H1 (cell line): ENCODE data around the gene CDK5RAP3. TPM values are rescaled to one million over a fixed set of nuclear protein-coding genes. Genes with fewer than 3 reads are reported as not detected.

Source experiments
- CTCF ChIA-PET: fragments of 300-600 bp; sonication (Branson Sonifier 250); formaldehyde crosslinking; loops from one replicate; lab custom pipeline; 2021; ENCODE audit not compliant: partially characterized antibody; lab: Charles Lee
- POLR2A ChIA-PET: fragments of 300-600 bp; sonication (Branson Sonifier 250); formaldehyde crosslinking; loops from one replicate; lab custom pipeline; 2021; ENCODE audit warnings: inconsistent platforms; ENCODE audit not compliant: partially characterized antibody; lab: Charles Lee
- DNase-seq, 2 experiments: peaks; one replicate each; pipeline versions ENCODE4 v3.0.0 to v3.0.0-alpha.2; 2010 to 2022; ENCODE audit warnings: low spot score in 2 of 2, low read depth in 1 of 2, mixed read lengths in 1 of 2
- FAIRE-seq: peaks from 2 replicates; lab custom pipeline; 2011; peaks lifted over from hg19 to GRCh38; lab: Jason Lieb, UNC
- H2AFZ ChIP-seq: 2 replicates; pipeline ENCODE4 v1.8.1; 2012; ENCODE audit warnings: low read length, inconsistent platforms
- H2AK5ac ChIP-seq: 2 replicates; pipeline ENCODE4 v1.6.1; 2013; ENCODE audit warnings: low read depth, low read length
- H2BK120ac ChIP-seq: replicated peaks from 2 replicates; pipeline ENCODE3; 2013; ENCODE audit warnings: low read depth, low read length, inconsistent platforms
- H2BK12ac ChIP-seq: 2 replicates; pipeline ENCODE4 v1.6.1; 2013; ENCODE audit warnings: low read depth, low read length
- H2BK15ac ChIP-seq: 2 replicates; pipeline ENCODE4 v1.6.1; 2013; ENCODE audit warnings: low read length
- H2BK20ac ChIP-seq: 2 replicates; pipeline ENCODE4 v1.6.1; 2013; ENCODE audit warnings: low read length
- H2BK5ac ChIP-seq: 2 replicates; pipeline ENCODE4 v1.6.1; 2013; ENCODE audit warnings: low read depth, low read length
- H3K14ac ChIP-seq: 2 replicates; pipeline ENCODE4 v1.6.1; 2013; ENCODE audit warnings: inconsistent platforms; ENCODE audit not compliant: insufficient read length
- H3K18ac ChIP-seq: 2 replicates; pipeline ENCODE4 v1.6.1; 2013; ENCODE audit warnings: low read length; ENCODE audit errors: extremely low read depth
- H3K23ac ChIP-seq: 2 replicates; pipeline ENCODE4 v1.6.1; 2013; ENCODE audit warnings: inconsistent platforms; ENCODE audit not compliant: insufficient read length
- H3K23me2 ChIP-seq: 2 replicates; pipeline ENCODE4 v1.6.1; 2013; ENCODE audit warnings: low read depth, low read length
- H3K27ac ChIP-seq: 2 replicates; pipeline ENCODE4 v1.6.1; 2011; ENCODE audit warnings: low read depth, low read length, inconsistent platforms
- H3K27me3 ChIP-seq, 4 experiments: replicated peaks in 1 of 4; 1 replicate in 1 of 4; 2 replicates in 3 of 4; pipeline versions ENCODE4 v1.6.1 to v1.8.1; 2011 to 2013; ENCODE audit warnings: low read length in 3 of 4, mild to moderate bottlenecking in 3 of 4, inconsistent platforms in 2 of 4, mixed read lengths in 2 of 4, moderate library complexity in 1 of 4; ENCODE audit not compliant: control insufficient read depth in 3 of 4, insufficient read depth in 3 of 4; ENCODE audit errors: extremely low read depth in 1 of 4
- H3K36me3 ChIP-seq, 4 experiments: 2 replicates each; pipeline versions ENCODE4 v1.6.1 to v1.8.1; 2011 to 2013; ENCODE audit warnings: mild to moderate bottlenecking in 4 of 4, low read length in 3 of 4, moderate library complexity in 2 of 4, control low read depth in 1 of 4, inconsistent platforms in 1 of 4; ENCODE audit not compliant: insufficient read depth in 4 of 4, control insufficient read depth in 2 of 4
- H3K4ac ChIP-seq: replicated peaks from 2 replicates; pipeline ENCODE3; 2013; ENCODE audit warnings: low read length, low read depth, mixed read lengths, inconsistent platforms; ENCODE audit not compliant: insufficient read length
- H3K4me1 ChIP-seq, 4 experiments: replicated peaks in 1 of 4; 1 replicate in 1 of 4; 2 replicates in 3 of 4; pipeline versions ENCODE4 v1.6.1 to v1.8.1; 2011 to 2013; ENCODE audit warnings: low read length in 3 of 4, inconsistent platforms in 2 of 4, mixed read lengths in 1 of 4; ENCODE audit not compliant: insufficient read depth in 4 of 4, control insufficient read depth in 3 of 4
- H3K4me2 ChIP-seq, 2 experiments: 2 replicates each; pipeline versions ENCODE4 v1.6.1 to v1.8.1; 2011 to 2013; ENCODE audit warnings: low read depth in 2 of 2, low read length in 2 of 2, control low read depth in 1 of 2, inconsistent platforms in 1 of 2, mild to moderate bottlenecking in 1 of 2; ENCODE audit not compliant: insufficient read depth in 1 of 2
- H3K4me3 ChIP-seq, 4 experiments: fragments of 200-600, 300-600 bp in 1 of 4; sonication (generic), shearing (Covaris generic), sonication (Bioruptor Twin) in 1 of 4; 2 replicates each; pipeline versions ENCODE4 v1.5.1 to v1.8.1; 2011 to 2016; ENCODE audit warnings: low read length in 4 of 4, low read depth in 3 of 4, control low read depth in 2 of 4, inconsistent platforms in 2 of 4, mild to moderate bottlenecking in 2 of 4, mixed read lengths in 1 of 4, moderate library complexity in 1 of 4; ENCODE audit not compliant: insufficient read depth in 2 of 4; ENCODE audit errors: extremely low read depth in 1 of 4
- H3K56ac ChIP-seq: replicated peaks from 2 replicates; pipeline ENCODE3; 2013; ENCODE audit warnings: low read depth, mild to moderate bottlenecking, mixed read lengths, low read length, inconsistent platforms; ENCODE audit not compliant: insufficient read length
- H3K79me1 ChIP-seq: 2 replicates; pipeline ENCODE4 v1.6.1; 2013; ENCODE audit warnings: low read depth, low read length, control low read depth
- H3K79me2 ChIP-seq, 2 experiments: 2 replicates each; pipeline versions ENCODE4 v1.6.1 to v1.8.1; 2012 to 2013; ENCODE audit warnings: low read length in 2 of 2, mild to moderate bottlenecking in 2 of 2, inconsistent platforms in 1 of 2; ENCODE audit not compliant: insufficient read depth in 2 of 2, control insufficient read depth in 1 of 2
- H3K9ac ChIP-seq, 4 experiments: replicated peaks in 1 of 4; 1 replicate in 1 of 4; 2 replicates in 3 of 4; pipeline versions ENCODE4 v1.6.1 to v1.8.1; 2011 to 2013; ENCODE audit warnings: low read depth in 3 of 4, low read length in 3 of 4, control low read depth in 2 of 4, mild to moderate bottlenecking in 2 of 4, moderate library complexity in 2 of 4, inconsistent platforms in 1 of 4; ENCODE audit errors: extremely low read depth in 1 of 4
- H3K9me3 ChIP-seq, 2 experiments: 2 replicates each; pipeline versions ENCODE4 v1.6.1 to v1.8.1; 2012 to 2013; ENCODE audit warnings: mild to moderate bottlenecking in 2 of 2, moderate library complexity in 2 of 2, control low read depth in 1 of 2, inconsistent platforms in 1 of 2, low read depth in 1 of 2, low read length in 1 of 2, mixed read lengths in 1 of 2; ENCODE audit not compliant: insufficient read depth in 2 of 2
- H4K20me1 ChIP-seq, 2 experiments: replicated peaks in 1 of 2; 2 replicates each; pipeline versions ENCODE3 to v1.8.1; 2011 to 2013; ENCODE audit warnings: inconsistent platforms in 2 of 2, low read length in 2 of 2, mild to moderate bottlenecking in 1 of 2; ENCODE audit not compliant: insufficient read depth in 2 of 2, control insufficient read depth in 1 of 2
- H4K5ac ChIP-seq: 2 replicates; pipeline ENCODE4 v1.6.1; 2013; ENCODE audit warnings: low read length, low read depth, mixed read lengths, inconsistent platforms; ENCODE audit not compliant: insufficient read length
- H4K8ac ChIP-seq: 2 replicates; pipeline ENCODE4 v1.8.0; 2013; ENCODE audit warnings: mild to moderate bottlenecking, moderate library complexity, low read length, inconsistent platforms; ENCODE audit not compliant: insufficient read depth; ENCODE audit errors: extremely low read depth
- H4K91ac ChIP-seq: replicated peaks from 2 replicates; pipeline ENCODE3; 2013; ENCODE audit warnings: low read length, mixed read lengths, inconsistent platforms; ENCODE audit not compliant: insufficient read length
- BACH1 ChIP-seq: IDR thresholded peaks from 2 replicates; pipeline ENCODE4 v1.6.1; 2012; ENCODE audit warnings: low read length, improper control_type of control experiment
- CTBP2 ChIP-seq: IDR thresholded peaks from 2 replicates; pipeline ENCODE4 v1.7.0; 2011; ENCODE audit warnings: borderline replicate concordance, mild to moderate bottlenecking, moderate library complexity, mixed read lengths, low read length; ENCODE audit not compliant: insufficient read depth, insufficient read length
- CTCF ChIP-seq, 3 experiments: IDR thresholded peaks; 1 replicate in 2 of 3; 2 replicates in 1 of 3; pipeline versions ENCODE4 v1.5.1 to v1.6.1; 2011; ENCODE audit warnings: low read length in 3 of 3, mild to moderate bottlenecking in 3 of 3, inconsistent platforms in 2 of 3, low read depth in 1 of 3, moderate library complexity in 1 of 3; ENCODE audit not compliant: insufficient read depth in 1 of 3; ENCODE audit errors: control extremely low read depth in 1 of 3
- E2F6 ChIP-seq: IDR thresholded peaks from 2 replicates; pipeline ENCODE4 v1.6.1; 2012; ENCODE audit warnings: inconsistent platforms
- GABPA ChIP-seq: IDR thresholded peaks from 2 replicates; pipeline ENCODE4 v1.6.1; 2011; ENCODE audit warnings: mild to moderate bottlenecking, low read length, moderate library complexity, borderline replicate concordance; ENCODE audit not compliant: insufficient read depth
- WGBS, 2 experiments: shearing (Covaris generic) in 1 of 2; methylation state at CpG; one replicate each; pipeline versions ENCODE4 v1.1.6 to v1.1.7; 2013 to 2015; ENCODE audit warnings: low lambda C conversion rate in 2 of 2, mixed read lengths in 2 of 2, inconsistent platforms in 1 of 2, low coverage in 1 of 2, missing lambda C conversion rate in 1 of 2; ENCODE audit not compliant: insufficient replicate concordance in 2 of 2, insufficient coverage in 1 of 2, insufficient read length in 1 of 2; ENCODE audit errors: extremely low coverage in 1 of 2, missing lambda C conversion rate in 1 of 2; 5-methylcytosine and 5-hydroxymethylcytosine counted together
- polyA plus RNA-seq, 7 experiments: library from polyadenylated mRNA; depleted of rRNA in 3 of 7; stranded (reverse) in 5 of 7; unstranded in 2 of 7; fragments of >200 nt in 5 of 7; fragments of 200-250 nt in 2 of 7; gene quantifications; 1 replicate in 5 of 7; 2 replicates in 1 of 7; 4 replicates in 1 of 7; pipeline versions ENCODE4 v1.2.1 to v1.2.3, GENCODE V29; 2011 to 2013; ENCODE audit warnings: missing spikeins in 2 of 7, mixed read lengths in 2 of 7
- total RNA-seq: library from RNA; stranded (reverse); fragmentation: NEBNext Ultra II Directional; extraction: Animal tissue kit (Norgen Biotek cat#: 25700); gene quantifications from 2 replicates; pipeline ENCODE4 v1.2.1, GENCODE V29; 2021
- TF ChIP-seq, protein P1 (sequence below): IDR thresholded peaks from 2 replicates; pipeline ENCODE4 v1.6.1; 2011; ENCODE audit warnings: low read depth, mild to moderate bottlenecking, low read length; ENCODE audit not compliant: insufficient read depth

Gene CDK5RAP3
- total and polyA plus RNA-seq, 2 of the 8 experiments (the other 6 are each of a cell fraction or from before 2014, with no cell fraction given): 88.2 to 93.2 TPM

- Histone ChIP-seq H4K8ac (peak overlapping the region; percentile 63; the same call in 1 of the 2 replicates), H3K4me3 (peak overlapping the region; percentile 30 to 65 (median 50); a peak in 7 of 8 replicates), H3K23ac (no peak overlapping the region), H4K5ac (no peak overlapping the region), H2BK15ac (no peak overlapping the region), H3K4me1 (peaks cover 0 to 21% (median 11%) of the 10 kb centered on the region in 4 experiments; a peak in 5 of 7 replicates), H3K79me1 (no peaks in the 10 kb centered on the region), H2BK12ac (0 out of 2 replicates have a peak overlapping the region, but pooled peaks have one; percentile 11), H3K9me3 (no peaks in the 10 kb centered on the region), H2BK20ac (no peak overlapping the region), H2BK5ac (no peak overlapping the region), H3K27ac (no peak overlapping the region), H3K9ac (no peak overlapping the region), H3K18ac (no peak overlapping the region; the same call in 1 of the 2 replicates), H2AK5ac (no peak overlapping the region), H3K4ac (no peak overlapping the region), H3K23me2 (peaks cover 18% of the 10 kb centered on the region), H2BK120ac (no peak overlapping the region), H4K91ac (no peak overlapping the region), H4K20me1 (no peaks in the 10 kb centered on the region), H3K56ac (no peak overlapping the region), H3K36me3 (no peaks in the 10 kb centered on the region), H3K27me3 (peaks cover 2 to 23% (median 17%) of the 10 kb centered on the region in 4 experiments), H3K4me2 (peak overlapping the region; percentile 42 to 100), H3K14ac (no peak overlapping the region), H2AFZ (peak overlapping the region; percentile 98), H3K79me2 (no peaks in the 10 kb centered on the region)
- 6% methylated on average over 45 of the region's 56 CpGs; no CpG with 5 or more reads in 1 of the 2 experiments for WGBS, 2 experiments
- DNase-seq (peak; percentile 91 to 99), FAIRE-seq (no peak)
- ChIA-PET CTCF (interaction anchor here (0.6 to 8.9 kb wide), 28 partner anchors 11 to 597 kb away, joined by 3 to 181 read pairs (median 5); partner anchors contain the start of genes NFE2L1 and SNX11), POLR2A (interaction anchor here (2.7 to 28.1 kb wide), 2 partner anchors 11 to 37 kb away, joined by 9 to 1227 read pairs; partner anchors contain the start of gene NFE2L1)
- TF ChIP-seq BACH1 (peak; percentile 48), CTCF (IDR thresholded peaks at IDR 0.05; ENCODE audit: control extremely low read depth in 1 of 3, insufficient read depth in 1 of 3, low read depth in 1 of 3, low read length in 3 of 3) (peak; percentile 81 to 87 (median 83)), E2F6 (peak; percentile 80), CTBP2 (no peak), GABPA (no peak)
- TF ChIP-seq, protein P1, sequence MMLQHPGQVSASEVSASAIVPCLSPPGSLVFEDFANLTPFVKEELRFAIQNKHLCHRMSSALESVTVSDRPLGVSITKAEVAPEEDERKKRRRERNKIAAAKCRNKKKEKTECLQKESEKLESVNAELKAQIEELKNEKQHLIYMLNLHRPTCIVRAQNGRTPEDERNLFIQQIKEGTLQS: no peak
These were observed 54.4 kb downstream of the CDK5RAP3 start for GRCh38 chr17:48025040-48025903.
